ENCODE results near the gene RESF1. TPM values are rescaled to one million over a fixed set of nuclear protein-coding genes. Genes with fewer than 3 reads are reported as not detected.

Gene RESF1
- polyA plus RNA-seq, 3 donors = 26.8 to 82.9 (median 32.7) TPM

DNA sequence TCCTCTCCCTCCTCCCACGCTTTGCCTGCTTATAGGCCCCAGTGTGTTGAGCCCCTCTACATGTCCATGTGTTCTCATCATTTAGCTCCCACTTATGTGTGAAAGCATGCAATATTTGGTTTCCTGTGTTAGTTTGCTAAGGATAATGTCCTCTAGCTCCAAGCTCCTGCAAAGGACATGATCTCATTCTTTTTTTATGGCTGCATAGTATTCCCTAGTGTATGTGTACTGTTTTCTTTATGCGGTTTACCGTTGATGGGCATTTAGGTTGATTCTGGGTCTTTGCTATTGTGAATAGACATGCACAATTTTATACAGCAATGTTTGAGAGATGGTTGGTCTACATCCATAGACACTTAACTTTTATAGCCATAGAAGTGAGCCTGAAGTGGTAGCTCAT lies 5.1 kb downstream of the RESF1 start:
- Histone ChIP-seq H3K27ac (ENCODE audit: low read depth in 1 of 2, low read length in 2 of 2) (no peak overlapping the region), H2AFZ (ENCODE audit: insufficient read depth, low read depth, low read length, poor library complexity, severe bottlenecking) (no peak overlapping the region), H3K27me3 (ENCODE audit: control insufficient read depth in 2 of 2, insufficient read depth in 2 of 2, low read length in 2 of 2) (no peaks in the 10 kb centered on the region), H3K9me3 (replicated peaks in 1 of 2; ENCODE audit: control insufficient read depth in 1 of 2, insufficient read depth in 1 of 2, low read length in 2 of 2) (peaks cover 0 to 4% of the 10 kb centered on the region in 2 donors), H3K4me2 (replicated peaks; ENCODE audit: extremely low read depth, low read length, poor library complexity, severe bottlenecking) (no peak overlapping the region), H3K4me1 (ENCODE audit: control insufficient read depth in 1 of 2, insufficient read depth in 2 of 2, low read length in 2 of 2) (peaks cover 40 to 81% of the 10 kb centered on the region in 2 donors), H3K4me3 (replicated peaks in 1 of 3; ENCODE audit: low read depth in 2 of 3, low read length in 3 of 3) (peak overlapping the region in 1 of 3 experiments; percentile 10), H3K9ac (ENCODE audit: insufficient read depth, low read length, poor library complexity, severe bottlenecking) (no peak overlapping the region), H3K79me2 (ENCODE audit: insufficient read depth, low read length) (peaks cover 93% of the 10 kb centered on the region), H3K36me3 (replicated peaks in 1 of 2; ENCODE audit: control insufficient read depth in 1 of 2, insufficient read depth in 2 of 2, low read length in 2 of 2) (peaks cover 32 to 69% of the 10 kb centered on the region in 2 donors), H4K20me1 (ENCODE audit: insufficient read depth, low read length) (peaks cover 90% of the 10 kb centered on the region)
- WGBS (ENCODE audit: insufficient coverage) = no CpG with 5 or more reads among the region's 3 CpGs
- Mint-ChIP-seq H3K36me3 (peaks cover 77 to 80% of the 10 kb centered on the region in 2 donors), H3K4me1 (peaks cover 83% of the 10 kb centered on the region), H3K27me3 (ENCODE audit: low read depth in 3 of 3) (peaks cover 0 to 5% (median 0%) of the 10 kb centered on the region in 3 donors), H3K4me3 (no peak overlapping the region), H3K27ac (peak overlapping the region in 1 of 7 donors; percentile 63), H3K9me3 (peaks cover 4 to 21% (median 13%) of the 10 kb centered on the region in 7 donors)
- DNase-seq = no peak
- intact Hi-C loops (cut with micrococcal nuclease) = loop anchor here (5.0 to 10.0 kb wide), 3 partner anchors 259 to 289 kb away; no protein-coding TSS in a partner anchor
- TF ChIP-seq, protein P1, sequence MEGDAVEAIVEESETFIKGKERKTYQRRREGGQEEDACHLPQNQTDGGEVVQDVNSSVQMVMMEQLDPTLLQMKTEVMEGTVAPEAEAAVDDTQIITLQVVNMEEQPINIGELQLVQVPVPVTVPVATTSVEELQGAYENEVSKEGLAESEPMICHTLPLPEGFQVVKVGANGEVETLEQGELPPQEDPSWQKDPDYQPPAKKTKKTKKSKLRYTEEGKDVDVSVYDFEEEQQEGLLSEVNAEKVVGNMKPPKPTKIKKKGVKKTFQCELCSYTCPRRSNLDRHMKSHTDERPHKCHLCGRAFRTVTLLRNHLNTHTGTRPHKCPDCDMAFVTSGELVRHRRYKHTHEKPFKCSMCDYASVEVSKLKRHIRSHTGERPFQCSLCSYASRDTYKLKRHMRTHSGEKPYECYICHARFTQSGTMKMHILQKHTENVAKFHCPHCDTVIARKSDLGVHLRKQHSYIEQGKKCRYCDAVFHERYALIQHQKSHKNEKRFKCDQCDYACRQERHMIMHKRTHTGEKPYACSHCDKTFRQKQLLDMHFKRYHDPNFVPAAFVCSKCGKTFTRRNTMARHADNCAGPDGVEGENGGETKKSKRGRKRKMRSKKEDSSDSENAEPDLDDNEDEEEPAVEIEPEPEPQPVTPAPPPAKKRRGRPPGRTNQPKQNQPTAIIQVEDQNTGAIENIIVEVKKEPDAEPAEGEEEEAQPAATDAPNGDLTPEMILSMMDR (IDR thresholded peaks at IDR 0.05) = no peak

DNA sequence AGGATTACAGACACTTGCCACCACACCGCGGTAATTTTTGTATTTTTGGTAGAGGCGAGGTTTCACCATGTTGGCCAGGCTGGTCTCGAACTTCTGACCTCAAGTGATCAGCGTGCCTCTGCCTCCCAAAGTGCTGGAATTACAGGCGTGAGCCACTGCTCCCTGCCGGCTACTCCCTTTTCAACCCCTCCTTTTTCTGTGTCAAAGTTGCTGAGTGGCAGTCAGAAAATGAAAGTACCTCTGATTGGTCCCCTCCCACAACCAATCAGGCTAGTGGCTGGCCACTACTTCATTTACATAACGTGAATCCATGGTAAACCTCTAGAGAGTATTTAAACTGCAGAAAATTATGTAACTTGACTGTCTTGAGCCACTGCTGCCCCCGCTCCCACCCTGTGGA lies 5.9 kb downstream of the RESF1 start:
- Mint-ChIP-seq H3K4me3 (peak overlapping the region in 1 of 2 donors; percentile 16), H3K27ac (peak overlapping the region in 5 of 7 donors; percentile 44 to 89 (median 63)), H3K4me1 (peaks cover 86% of the 10 kb centered on the region), H3K27me3 (ENCODE audit: low read depth in 3 of 3) (peaks cover 0 to 5% (median 0%) of the 10 kb centered on the region in 3 donors), H3K9me3 (peaks cover 7 to 21% (median 13%) of the 10 kb centered on the region in 7 donors), H3K36me3 (peaks cover 83 to 86% of the 10 kb centered on the region in 2 donors)
- Histone ChIP-seq H3K27me3 (ENCODE audit: control insufficient read depth in 2 of 2, insufficient read depth in 2 of 2, low read length in 2 of 2) (no peaks in the 10 kb centered on the region), H3K4me3 (replicated peaks in 1 of 3; ENCODE audit: low read depth in 2 of 3, low read length in 3 of 3) (no peak overlapping the region), H3K27ac (ENCODE audit: low read depth in 1 of 2, low read length in 2 of 2) (no peak overlapping the region), H3K4me1 (ENCODE audit: control insufficient read depth in 1 of 2, insufficient read depth in 2 of 2, low read length in 2 of 2) (peaks cover 40 to 81% of the 10 kb centered on the region in 2 donors), H3K36me3 (replicated peaks in 1 of 2; ENCODE audit: control insufficient read depth in 1 of 2, insufficient read depth in 2 of 2, low read length in 2 of 2) (peaks cover 35 to 77% of the 10 kb centered on the region in 2 donors), H3K4me2 (replicated peaks; ENCODE audit: extremely low read depth, low read length, poor library complexity, severe bottlenecking) (no peak overlapping the region), H3K79me2 (ENCODE audit: insufficient read depth, low read length) (peaks cover 95% of the 10 kb centered on the region), H3K9ac (ENCODE audit: insufficient read depth, low read length, poor library complexity, severe bottlenecking) (no peak overlapping the region), H2AFZ (ENCODE audit: insufficient read depth, low read depth, low read length, poor library complexity, severe bottlenecking) (no peak overlapping the region), H4K20me1 (ENCODE audit: insufficient read depth, low read length) (peaks cover 98% of the 10 kb centered on the region), H3K9me3 (replicated peaks in 1 of 2; ENCODE audit: control insufficient read depth in 1 of 2, insufficient read depth in 1 of 2, low read length in 2 of 2) (peaks cover under 1 to 4% of the 10 kb centered on the region in 2 donors)
- intact Hi-C loops (cut with micrococcal nuclease) = loop anchor here in 1 of 2 donors (10.0 kb wide), 2 partner anchors 260 to 290 kb away; no protein-coding TSS in a partner anchor
- DNase-seq = no peak
- 100% methylated on average over 6 of the region's 9 CpGs for WGBS (ENCODE audit: insufficient coverage)
- TF ChIP-seq, protein P1 (IDR thresholded peaks at IDR 0.05) = no peak
